ENCODE data around the gene SPACA7. TPM values are rescaled to one million over a fixed set of nuclear protein-coding genes. Genes with fewer than 3 reads are reported as not detected.

Gene SPACA7
- total and polyA plus RNA-seq, 11 donors: not detected

- Histone ChIP-seq H3K9me3 (peaks cover 0 to 20% (median 7%) of the 10 kb centered on the region in 12 donors), H3K4me3 (no peak overlapping the region), H3K27me3 (peaks cover 0 to 1% (median 0%) of the 10 kb centered on the region in 9 donors), H3K36me3 (no peaks in the 10 kb centered on the region), H3K4me1 (no peaks in the 10 kb centered on the region), H3K27ac (no peak overlapping the region)
- TF ChIP-seq POLR2A (IDR thresholded peaks at IDR 0.05) (no peak), CTCF (IDR thresholded peaks at IDR 0.05) (no peak)
- WGBS, 4 donors: 90 to 93% (median 92%) methylated on average over 9 of the region's 9 CpGs
- ATAC-seq (no peak), DNase-seq (no peak)
- intact Hi-C loops (cut with DNase I): no loop called here
Measured at GRCh38 chr13:112457081-112457480, 80.9 kb downstream of the SPACA7 start.

GRCh38 chr13:112457485-112457884, 81.3 kb downstream of the SPACA7 start:
- no peak for ATAC-seq
- no peaks in the 10 kb centered on the region for H3K27me3 ChIP-seq
- DNase-seq: peak in 1 of 5 donors; percentile 54
- H3K9me3 ChIP-seq: peaks cover 0 to 24% (median 7%) of the 10 kb centered on the region in 12 donors
- intact Hi-C loops (cut with DNase I): no loop called here
- H3K27ac ChIP-seq: no peak overlapping the region
- no peaks in the 10 kb centered on the region for H3K36me3 ChIP-seq
- TF ChIP-seq CTCF (IDR thresholded peaks at IDR 0.05) (no peak), POLR2A (IDR thresholded peaks at IDR 0.05) (no peak)
- WGBS, 4 donors: 82 to 91% (median 83%) methylated on average over 10 to 13 of the region's 13 CpGs
- H3K4me1 ChIP-seq: no peaks in the 10 kb centered on the region
- no peak overlapping the region for H3K4me3 ChIP-seq

- no peaks in the 10 kb centered on the region for H3K36me3 ChIP-seq
- TF ChIP-seq POLR2A (IDR thresholded peaks at IDR 0.05) (no peak), CTCF (IDR thresholded peaks at IDR 0.05) (no peak)
- H3K4me3 ChIP-seq: no peak overlapping the region
- H3K4me1 ChIP-seq: no peaks in the 10 kb centered on the region
- DNase-seq (no peak), ATAC-seq (no peak)
- 90 to 93% (median 91%) methylated on average over 5 of the region's 5 CpGs for WGBS, 4 donors
- H3K27me3 ChIP-seq: peaks cover 0 to 5% (median 0%) of the 10 kb centered on the region in 9 donors
- no peak overlapping the region for H3K27ac ChIP-seq
- intact Hi-C loops (cut with DNase I): no loop called here
- H3K9me3 ChIP-seq: peaks cover 0 to 28% (median 7%) of the 10 kb centered on the region in 12 donors
Measured at GRCh38 chr13:112462408-112462807, 86.3 kb downstream of the SPACA7 start.

- TF ChIP-seq CTCF (IDR thresholded peaks at IDR 0.05): no peak
- no peak for TF ChIP-seq POLR2A (IDR thresholded peaks at IDR 0.05)
- no peak for DNase-seq
- no peak for ATAC-seq
- H3K36me3 ChIP-seq: no peaks in the 10 kb centered on the region
- no peak overlapping the region for H3K4me3 ChIP-seq
- intact Hi-C loops (cut with DNase I): no loop called here
- H3K9me3 ChIP-seq: peaks cover 0 to 17% (median 2%) of the 10 kb centered on the region in 12 donors
- H3K27ac ChIP-seq: no peak overlapping the region
- 89 to 93% (median 92%) methylated on average over 14 of the region's 14 CpGs for WGBS, 4 donors
- H3K27me3 ChIP-seq: peaks cover 0 to 5% (median 0%) of the 10 kb centered on the region in 9 donors
- H3K4me1 ChIP-seq: no peaks in the 10 kb centered on the region
Measured at GRCh38 chr13:112464720-112465119, 88.6 kb downstream of the SPACA7 start.
